SJSA1 (cell line): ENCODE results near the gene CHGA. TPM values are rescaled to one million over a fixed set of nuclear protein-coding genes. Genes with fewer than 3 reads are reported as not detected.

Experiments used
- DNase-seq, 2 experiments: peaks; one replicate each; pipeline ENCODE4 v3.0.0-alpha.2; 2015 to 2020; ENCODE audit warnings: low spot score in 2 of 2, low read depth in 1 of 2
- H3K27ac ChIP-seq: fragments of 250-450 bp; sonication (Bioruptor Pico); 2 replicates; pipeline ENCODE4 v1.5.1; 2020; ENCODE audit warnings: mild to moderate bottlenecking, moderate library complexity
- H3K27me3 ChIP-seq: fragments of 250-450 bp; sonication (Bioruptor Pico); replicated peaks from 2 replicates; pipeline ENCODE4 v1.5.1; 2020; ENCODE audit warnings: mild to moderate bottlenecking, moderate library complexity
- H3K36me3 ChIP-seq: fragments of 250-450 bp; sonication (Bioruptor Pico); 2 replicates; pipeline ENCODE4 v1.5.1; 2020; ENCODE audit warnings: mild to moderate bottlenecking
- H3K4me1 ChIP-seq: fragments of 250-450 bp; sonication (Bioruptor Pico); replicated peaks from 2 replicates; pipeline ENCODE4 v1.6.1; 2021; ENCODE audit warnings: mild to moderate bottlenecking
- H3K4me3 ChIP-seq: fragments of 250-450 bp; sonication (Bioruptor Pico); 2 replicates; pipeline ENCODE4 v1.5.1; 2020; ENCODE audit warnings: mild to moderate bottlenecking
- H3K9me3 ChIP-seq: fragments of 250-450 bp; sonication (Bioruptor Pico); replicated peaks from 2 replicates; pipeline ENCODE4 v1.5.1; 2020; ENCODE audit warnings: mild to moderate bottlenecking
- total RNA-seq: library from RNA; depleted of rRNA; stranded (reverse); fragments of >200 nt; shearing (Covaris generic); gene quantifications from 2 replicates; pipeline ENCODE4 v1.2.3, GENCODE V29; 2014

Gene CHGA
- total RNA-seq, 1 experiment from 2014 or later = not detected

- Histone ChIP-seq H3K4me1 (peaks cover 25% of the 10 kb centered on the region), H3K4me3 (no peak overlapping the region), H3K9me3 (no peaks in the 10 kb centered on the region), H3K36me3 (peaks cover 61% of the 10 kb centered on the region), H3K27me3 (no peaks in the 10 kb centered on the region), H3K27ac (no peak overlapping the region)
- DNase-seq = no peak
Observed at GRCh38 chr14:92948647-92949046, 25.7 kb downstream of the CHGA start.

- H3K4me1 ChIP-seq = peaks cover 25% of the 10 kb centered on the region
- peaks cover 59% of the 10 kb centered on the region for H3K36me3 ChIP-seq
- H3K9me3 ChIP-seq = no peaks in the 10 kb centered on the region
- H3K27me3 ChIP-seq = no peaks in the 10 kb centered on the region
- DNase-seq = no peak
- H3K27ac ChIP-seq = no peak overlapping the region
- no peak overlapping the region for H3K4me3 ChIP-seq
Observed at GRCh38 chr14:92949496-92950192, 26.7 kb downstream of the CHGA start.

- H3K4me1 ChIP-seq = peaks cover 25% of the 10 kb centered on the region
- no peak overlapping the region for H3K27ac ChIP-seq
- H3K4me3 ChIP-seq = no peak overlapping the region
- no peak for DNase-seq
- H3K9me3 ChIP-seq = no peaks in the 10 kb centered on the region
- peaks cover 54% of the 10 kb centered on the region for H3K36me3 ChIP-seq
- H3K27me3 ChIP-seq = no peaks in the 10 kb centered on the region
Observed at GRCh38 chr14:92950193-92950540, 27.2 kb downstream of the CHGA start.

- H3K27ac ChIP-seq = no peak overlapping the region
- H3K4me1 ChIP-seq = peaks cover 24% of the 10 kb centered on the region
- no peaks in the 10 kb centered on the region for H3K9me3 ChIP-seq
- DNase-seq = no peak
- H3K36me3 ChIP-seq = peaks cover 48% of the 10 kb centered on the region
- H3K27me3 ChIP-seq = no peaks in the 10 kb centered on the region
- no peak overlapping the region for H3K4me3 ChIP-seq
Observed at GRCh38 chr14:92950773-92951172, 27.8 kb downstream of the CHGA start.

- DNase-seq = no peak
- H3K27ac ChIP-seq = no peak overlapping the region
- no peak overlapping the region for H3K4me3 ChIP-seq
- peaks cover 45% of the 10 kb centered on the region for H3K36me3 ChIP-seq
- H3K9me3 ChIP-seq = no peaks in the 10 kb centered on the region
- peaks cover 19% of the 10 kb centered on the region for H3K4me1 ChIP-seq
- no peaks in the 10 kb centered on the region for H3K27me3 ChIP-seq
Observed at GRCh38 chr14:92951261-92951660, 28.3 kb downstream of the CHGA start.

GRCh38 chr14:92951912-92952471, 29.0 kb downstream of the CHGA start:
- Histone ChIP-seq H3K27me3 (no peaks in the 10 kb centered on the region), H3K9me3 (no peaks in the 10 kb centered on the region), H3K4me1 (peaks cover 12% of the 10 kb centered on the region), H3K4me3 (no peak overlapping the region), H3K36me3 (peaks cover 47% of the 10 kb centered on the region), H3K27ac (no peak overlapping the region)
- peak; percentile 60 to 70 for DNase-seq

GRCh38 chr14:92952481-92953298, 29.7 kb downstream of the CHGA start:
- H3K9me3 ChIP-seq = no peaks in the 10 kb centered on the region
- peaks cover 7% of the 10 kb centered on the region; the same call in 1 of the 2 replicates for H3K4me1 ChIP-seq
- peaks cover 51% of the 10 kb centered on the region for H3K36me3 ChIP-seq
- H3K27ac ChIP-seq = no peak overlapping the region
- H3K27me3 ChIP-seq = no peaks in the 10 kb centered on the region
- DNase-seq = no peak
- no peak overlapping the region for H3K4me3 ChIP-seq

GRCh38 chr14:92953526-92953925, 30.6 kb downstream of the CHGA start:
- DNase-seq = no peak

GRCh38 chr14:92954933-92955332, 32.0 kb downstream of the CHGA start:
- no peaks in the 10 kb centered on the region for H3K27me3 ChIP-seq
- H3K9me3 ChIP-seq = no peaks in the 10 kb centered on the region
- H3K27ac ChIP-seq = no peak overlapping the region
- DNase-seq = no peak
- peaks cover 8% of the 10 kb centered on the region for H3K4me1 ChIP-seq
- peaks cover 56% of the 10 kb centered on the region for H3K36me3 ChIP-seq
- H3K4me3 ChIP-seq = no peak overlapping the region

More at GRCh38 chr14:92953526-92953925, 30.6 kb downstream of the CHGA start:
- Histone ChIP-seq H3K27ac (no peak overlapping the region), H3K4me3 (no peak overlapping the region), H3K27me3 (no peaks in the 10 kb centered on the region), H3K4me1 (peaks cover 7% of the 10 kb centered on the region; the same call in 1 of the 2 replicates), H3K9me3 (no peaks in the 10 kb centered on the region), H3K36me3 (peaks cover 52% of the 10 kb centered on the region)

GRCh38 chr14:92955381-92955780, 32.4 kb downstream of the CHGA start:
- Histone ChIP-seq H3K9me3 (no peaks in the 10 kb centered on the region), H3K36me3 (peaks cover 56% of the 10 kb centered on the region), H3K27me3 (no peaks in the 10 kb centered on the region), H3K4me1 (peaks cover 13% of the 10 kb centered on the region), H3K4me3 (no peak overlapping the region), H3K27ac (no peak overlapping the region)
- no peak for DNase-seq

GRCh38 chr14:92956961-92957360, 34.0 kb downstream of the CHGA start:
- Histone ChIP-seq H3K27me3 (no peaks in the 10 kb centered on the region), H3K36me3 (peaks cover 56% of the 10 kb centered on the region), H3K9me3 (no peaks in the 10 kb centered on the region), H3K27ac (no peak overlapping the region), H3K4me1 (peaks cover 24% of the 10 kb centered on the region), H3K4me3 (no peak overlapping the region)
- DNase-seq = no peak

- Histone ChIP-seq H3K27me3 (no peaks in the 10 kb centered on the region), H3K36me3 (peaks cover 48% of the 10 kb centered on the region), H3K4me1 (peaks cover 36% of the 10 kb centered on the region), H3K4me3 (no peak overlapping the region), H3K27ac (no peak overlapping the region), H3K9me3 (no peaks in the 10 kb centered on the region)
- DNase-seq = no peak
Observed at GRCh38 chr14:92958373-92959188, 35.6 kb downstream of the CHGA start.

- Histone ChIP-seq H3K27ac (no peak overlapping the region), H3K4me1 (peaks cover 40% of the 10 kb centered on the region), H3K27me3 (no peaks in the 10 kb centered on the region), H3K4me3 (no peak overlapping the region), H3K9me3 (no peaks in the 10 kb centered on the region), H3K36me3 (peaks cover 48% of the 10 kb centered on the region)
- no peak for DNase-seq
Observed at GRCh38 chr14:92959189-92959531, 36.2 kb downstream of the CHGA start.
